GM19467 (cell line): Measurements from ENCODE around the gene STX1B.
"Not testable (repeated sequence)": the region's sequence is repeated elsewhere in the genome, so short reads cannot be mapped to it uniquely, and the experiment has no call there.

Source experiments
- ATAC-seq: cut with Tn5 transposase; IDR thresholded peaks from one replicate; pipeline ENCODE4 v1.9.1; 2021; ENCODE audit warnings: mild to moderate bottlenecking, moderate library complexity; ENCODE audit not compliant: unreplicated experiment

Gene STX1B

DNA sequence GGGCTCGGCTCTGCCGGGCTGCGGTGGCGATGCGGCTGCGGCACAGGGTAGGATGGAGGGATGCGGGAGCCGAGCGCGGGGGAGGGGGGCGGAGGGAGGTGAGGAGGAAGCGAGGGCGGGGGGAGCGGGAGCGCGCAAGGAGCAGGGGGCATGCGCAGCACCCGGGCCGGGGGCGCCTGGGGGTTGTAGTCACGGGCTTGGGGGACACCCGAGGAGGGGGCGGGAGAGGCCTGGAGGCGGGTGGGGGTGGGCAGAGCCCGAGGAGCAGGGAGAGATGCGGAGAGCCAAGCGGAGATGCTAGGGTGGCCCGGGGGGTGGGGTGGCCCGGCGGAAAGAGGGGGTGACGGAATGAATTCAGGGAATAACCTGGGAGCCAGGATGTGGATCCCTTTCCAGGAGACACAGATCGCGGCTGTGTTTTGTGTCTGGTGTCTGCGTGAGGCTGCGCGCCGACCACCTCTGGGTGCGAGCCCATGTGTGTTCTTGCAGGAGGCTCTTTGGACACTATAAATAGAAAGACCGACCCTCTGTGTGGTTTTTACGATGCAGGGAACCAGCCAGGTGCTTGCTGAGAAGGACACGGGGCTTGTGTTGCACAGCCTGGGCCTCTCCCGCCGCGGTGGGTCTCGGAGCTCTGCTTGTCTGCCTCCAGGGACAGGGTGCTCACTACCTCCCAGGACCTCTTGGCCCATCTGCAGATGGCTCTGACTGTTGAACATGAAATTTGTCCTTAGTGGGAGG, at the start of gene STX1B:
Gene STX1B (minus strand): TSS at position 54 of the 741 bp plus-strand sequence. CDS start 242 bp downstream, outside the sequence.
- ATAC-seq = no peak

DNA sequence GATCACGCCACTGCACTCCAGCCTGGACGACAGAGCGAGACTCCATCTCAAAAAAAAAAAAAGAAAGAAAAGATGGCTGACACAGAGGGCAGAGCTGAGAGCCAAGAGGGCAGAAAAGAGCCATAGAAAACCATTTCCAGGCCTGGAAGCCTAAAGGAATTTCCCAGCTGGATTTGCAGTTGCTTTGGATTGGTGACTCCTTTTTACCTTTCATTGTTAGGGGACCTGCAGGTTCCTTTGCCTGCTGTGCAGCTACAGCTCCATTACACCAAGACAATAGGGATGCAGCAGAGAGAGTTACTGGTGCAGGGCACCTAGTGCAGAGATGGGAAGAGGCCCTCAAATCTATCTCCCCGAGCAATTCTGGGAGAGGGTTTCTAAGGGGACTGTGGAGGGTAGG, 45.2 kb upstream of the STX1B start:
- no peak for ATAC-seq

DNA sequence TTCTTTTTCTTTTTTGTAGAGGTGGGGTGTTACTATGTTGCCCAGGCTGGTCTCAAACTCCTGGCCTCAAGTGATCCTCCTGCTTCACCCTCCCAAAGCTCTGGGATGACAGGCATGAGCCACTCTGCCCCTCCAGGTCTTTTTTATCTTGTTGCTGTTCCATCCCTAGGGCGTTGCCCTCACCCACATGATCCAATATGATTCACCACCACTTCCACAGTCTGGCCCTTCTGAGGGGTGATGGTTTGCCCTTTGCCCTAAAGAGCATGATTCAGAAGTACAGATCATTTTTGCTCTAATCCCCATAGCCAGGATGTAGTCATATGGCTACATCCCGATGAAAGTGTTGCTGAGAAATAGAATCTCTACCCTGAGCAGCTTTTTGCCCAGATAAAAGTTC, 41.7 kb upstream of the STX1B start:
- ATAC-seq = no peak

DNA sequence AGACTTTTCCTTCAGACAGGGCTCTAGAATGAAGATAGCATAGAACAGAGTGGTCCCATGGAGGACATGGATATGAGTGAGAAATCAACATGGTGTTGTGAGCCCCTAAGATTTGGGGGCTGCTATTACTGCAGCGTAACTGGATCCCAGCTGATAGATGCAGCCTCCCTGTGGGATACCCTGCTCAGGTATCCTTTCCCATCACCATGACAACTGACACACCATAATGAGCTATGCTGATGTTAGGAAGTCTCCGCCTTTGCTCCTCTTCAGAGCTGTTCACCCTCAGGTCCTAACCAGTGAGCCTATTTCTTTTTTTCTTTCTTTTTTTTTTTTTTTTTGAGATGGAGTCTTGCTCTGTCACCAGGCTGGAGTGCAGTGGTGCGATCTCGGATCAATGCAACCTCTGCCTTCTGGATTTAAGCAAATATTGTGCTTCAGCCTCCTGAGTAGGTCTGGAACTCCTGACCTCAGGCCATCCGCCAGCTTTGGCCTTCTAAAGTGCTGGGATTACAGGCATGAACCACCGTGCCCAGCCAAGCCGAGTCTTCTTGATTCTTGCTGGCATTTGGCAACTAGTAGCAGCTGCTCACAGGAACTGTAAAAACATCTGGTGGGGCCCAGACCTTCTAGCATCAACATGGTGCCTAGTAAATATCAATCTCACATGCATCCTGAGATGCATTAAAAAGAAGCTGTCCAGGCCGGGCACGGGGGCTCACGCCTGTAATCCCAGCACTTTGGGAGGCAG, 40.0 kb upstream of the STX1B start:
- ATAC-seq = no peak

DNA sequence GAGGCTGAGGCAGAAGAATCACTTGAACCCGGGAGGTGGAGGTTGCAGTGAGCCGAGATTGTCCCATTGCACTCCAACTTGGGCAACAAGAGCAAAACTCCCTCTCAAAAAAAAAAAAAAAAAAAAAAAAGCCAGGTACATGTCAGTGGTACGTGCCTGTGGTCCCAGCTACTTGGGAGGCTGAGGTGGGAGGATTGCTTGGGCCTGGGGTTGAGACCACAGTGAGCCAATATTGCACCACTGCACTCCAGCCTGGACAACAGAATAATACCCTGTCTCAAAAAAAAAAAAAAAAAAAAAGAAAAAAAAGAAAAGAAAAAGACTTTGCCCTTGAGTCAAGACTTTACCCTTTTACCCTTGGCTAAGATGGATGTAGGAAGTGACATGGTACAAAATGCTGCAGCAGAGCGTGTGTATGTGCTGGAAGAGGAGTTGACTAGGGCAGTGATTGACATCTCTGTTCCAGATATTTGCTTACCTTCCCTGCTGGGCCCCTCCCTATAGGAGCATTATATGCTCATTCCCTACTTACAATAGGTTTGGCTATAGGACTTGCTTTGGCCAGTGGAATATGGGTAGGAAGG, 33.6 kb upstream of the STX1B start:
- no peak for ATAC-seq

DNA sequence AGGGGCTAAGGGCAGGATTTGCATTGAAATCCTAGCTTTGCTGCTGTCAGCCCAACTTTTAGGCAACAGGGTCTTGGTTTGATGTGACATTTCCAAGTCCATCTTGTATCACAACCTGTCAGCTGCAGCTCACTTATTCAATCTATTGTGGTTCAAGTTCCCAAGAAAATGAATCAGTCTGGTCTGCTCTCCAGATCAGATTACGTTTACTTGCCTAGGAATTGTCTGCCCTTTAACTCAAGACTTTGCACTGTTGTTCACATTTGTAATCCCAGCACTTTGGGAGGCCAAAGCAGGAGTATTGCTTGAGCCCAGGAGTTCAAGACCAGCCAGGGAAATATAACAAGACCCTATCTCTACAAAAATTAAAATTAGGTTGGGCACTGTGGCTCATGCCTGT, 32.9 kb upstream of the STX1B start:
- ATAC-seq = no peak

DNA sequence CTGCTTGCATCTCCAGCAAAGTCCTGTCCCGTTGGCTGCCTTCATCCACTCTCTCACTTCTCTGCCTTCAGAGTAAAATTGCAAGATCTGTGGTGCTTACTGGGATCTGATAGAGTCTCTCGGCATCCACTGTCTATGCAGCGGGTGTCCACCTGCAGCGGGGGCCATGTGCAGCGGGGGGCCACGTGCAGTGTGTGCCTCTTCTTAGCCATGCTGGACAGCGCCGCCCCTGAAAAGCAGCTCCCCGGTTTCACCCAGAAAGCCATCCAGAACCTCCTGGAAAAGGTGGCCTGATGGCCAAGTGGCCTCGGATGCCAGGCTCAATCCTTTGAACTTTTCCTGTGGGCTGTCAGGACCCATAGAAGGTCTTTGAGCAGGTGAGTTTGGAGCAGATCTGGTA, 32.4 kb upstream of the STX1B start:
- no peak for ATAC-seq

DNA sequence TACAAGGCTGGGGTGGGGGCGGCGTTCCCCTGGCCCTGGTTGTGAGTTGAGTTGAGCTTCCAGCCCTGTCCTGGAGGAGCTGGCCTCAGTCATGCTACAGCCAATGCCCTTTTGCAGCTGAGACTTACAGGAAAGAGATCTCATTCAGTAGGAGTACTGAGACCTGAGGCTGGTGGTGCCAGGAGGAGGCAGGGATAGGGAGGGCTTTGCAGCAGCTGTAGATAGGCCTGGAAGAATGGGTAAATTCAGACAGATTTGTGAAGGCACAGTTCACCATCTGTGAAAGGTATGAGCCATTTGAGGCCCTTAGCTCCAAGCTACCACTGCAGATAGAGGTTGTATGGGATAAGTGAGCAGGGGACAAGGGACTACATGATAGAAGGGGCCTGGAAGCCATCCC, 28.6 kb upstream of the STX1B start:
- ATAC-seq = no peak

DNA sequence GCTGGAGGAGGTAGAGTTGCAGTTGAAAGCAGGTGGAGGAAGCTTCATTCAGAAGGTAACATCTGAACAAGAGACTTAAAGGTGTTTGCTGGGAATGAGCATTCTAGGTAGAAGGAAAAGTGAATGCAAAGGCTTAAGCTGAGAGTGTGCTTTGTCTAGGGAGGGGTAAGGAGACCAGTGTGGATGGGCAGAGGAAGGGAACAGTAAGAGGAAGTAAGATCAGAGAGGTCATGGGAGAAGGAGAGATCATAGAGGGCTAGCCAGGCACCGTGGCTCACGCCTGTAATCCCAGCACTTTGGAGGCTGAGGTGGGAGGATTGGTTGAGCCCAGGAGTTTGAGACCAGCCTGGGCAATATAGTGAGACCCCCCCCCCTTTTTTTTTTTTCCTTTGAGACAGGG, 26.3 kb upstream of the STX1B start:
- no peak for ATAC-seq

DNA sequence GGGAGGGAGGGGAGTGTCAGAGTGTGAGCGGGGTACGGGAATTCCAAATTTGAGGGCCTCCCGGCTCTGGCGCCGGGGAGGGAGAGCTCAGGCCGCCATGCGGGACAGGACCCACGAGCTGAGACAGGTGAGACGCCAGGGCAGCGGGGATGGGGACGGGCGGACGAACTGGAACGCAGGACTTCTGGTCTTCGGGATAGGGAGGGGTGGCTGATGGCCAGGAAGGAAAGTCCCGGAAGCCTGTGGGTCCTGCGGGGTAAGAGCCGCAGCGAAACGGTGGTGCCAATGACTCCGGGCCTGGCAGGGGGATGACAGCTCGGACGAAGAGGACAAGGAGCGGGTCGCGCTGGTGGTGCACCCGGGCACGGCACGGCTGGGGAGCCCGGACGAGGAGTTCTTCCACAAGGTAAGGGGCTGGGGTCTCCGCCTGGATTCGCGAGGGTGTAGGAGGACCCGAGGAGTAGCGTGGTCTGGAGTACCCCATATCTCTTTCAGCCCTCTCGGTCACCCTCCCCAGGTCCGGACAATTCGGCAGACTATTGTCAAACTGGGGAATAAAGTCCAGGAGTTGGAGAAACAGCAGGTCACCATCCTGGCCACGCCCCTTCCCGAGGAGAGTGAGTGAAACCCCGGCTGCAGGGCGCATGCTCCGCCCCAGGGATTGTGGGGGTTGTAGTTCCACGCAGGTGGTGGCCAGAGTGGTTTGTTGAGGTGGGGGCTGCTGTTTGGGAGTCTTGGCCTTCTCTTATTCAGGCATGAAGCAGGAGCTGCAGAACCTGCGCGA, 23.5 kb upstream of the STX1B start:
- ATAC-seq = peak; percentile 45

DNA sequence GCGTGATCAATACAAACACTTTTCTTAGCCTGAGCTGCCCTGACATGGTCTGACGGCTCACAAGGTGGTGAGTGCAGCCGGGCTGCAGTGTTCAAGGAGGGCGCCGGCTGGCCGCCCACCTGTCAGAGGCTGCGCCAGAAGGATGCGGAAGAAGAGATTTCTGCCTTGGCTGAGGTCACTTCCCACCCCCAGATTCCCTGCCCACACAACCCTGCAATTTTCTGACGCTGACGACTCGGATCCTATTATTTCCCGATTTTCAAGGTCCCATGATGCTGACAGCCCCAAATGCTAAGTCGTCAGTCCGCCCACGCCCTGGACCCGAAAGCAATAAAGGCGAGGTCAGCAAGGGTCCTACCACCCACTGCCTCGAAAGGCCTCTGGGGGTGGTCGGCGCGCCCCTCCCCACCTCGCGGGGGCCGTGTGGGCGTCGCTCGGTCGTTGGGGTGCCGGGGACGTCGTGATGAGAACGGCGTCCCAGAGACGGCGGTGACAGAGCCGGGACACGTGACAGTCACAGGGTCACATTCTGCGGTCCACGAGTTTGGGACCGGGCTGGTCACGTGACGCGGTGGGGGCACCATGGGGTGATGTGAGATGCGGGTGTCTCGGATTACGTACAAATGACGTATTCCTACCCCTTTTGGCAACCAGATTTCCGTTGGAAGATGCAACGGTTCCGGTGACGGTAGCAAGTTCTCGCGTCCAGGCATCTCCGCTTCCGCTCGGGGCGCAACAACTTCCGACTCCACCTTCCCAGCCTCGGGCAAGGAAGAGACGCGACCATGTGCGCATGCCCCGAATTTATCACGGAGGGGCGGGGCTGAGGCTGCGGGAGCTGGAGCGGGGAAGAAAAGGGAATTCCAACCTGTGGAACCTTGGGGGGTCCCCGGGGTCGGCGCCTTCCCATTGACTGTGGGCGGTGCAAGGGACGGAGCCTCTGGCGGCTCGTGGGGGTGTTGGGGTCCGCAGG, 22.6 kb upstream of the STX1B start, which contains the start of gene STX4:
Gene STX4 (plus strand): TSS at position 823 of the 973 bp plus-strand sequence. CDS start 248 bp downstream, outside the sequence.
- ATAC-seq = peak; percentile 75

DNA sequence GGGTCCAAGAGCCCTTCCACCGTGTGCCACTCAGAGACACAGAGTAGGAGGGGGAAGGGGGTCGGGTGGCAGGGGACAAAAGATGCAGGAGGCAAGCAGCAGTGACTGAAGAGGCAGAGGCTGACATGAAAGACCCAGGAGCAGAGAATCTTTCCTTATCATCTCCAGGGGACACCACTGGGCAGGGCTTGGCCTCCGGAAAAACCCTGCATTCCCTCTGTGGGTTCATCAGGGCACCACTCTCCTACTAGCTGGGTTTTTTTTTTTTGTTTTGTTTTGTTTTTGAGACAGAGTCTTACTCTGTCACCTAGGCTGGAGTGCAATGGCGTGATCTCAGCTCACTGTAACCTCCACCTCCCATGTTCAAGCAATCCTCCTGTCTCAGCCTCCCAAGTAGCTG, 20.8 kb upstream of the STX1B start:
- no peak for ATAC-seq

DNA sequence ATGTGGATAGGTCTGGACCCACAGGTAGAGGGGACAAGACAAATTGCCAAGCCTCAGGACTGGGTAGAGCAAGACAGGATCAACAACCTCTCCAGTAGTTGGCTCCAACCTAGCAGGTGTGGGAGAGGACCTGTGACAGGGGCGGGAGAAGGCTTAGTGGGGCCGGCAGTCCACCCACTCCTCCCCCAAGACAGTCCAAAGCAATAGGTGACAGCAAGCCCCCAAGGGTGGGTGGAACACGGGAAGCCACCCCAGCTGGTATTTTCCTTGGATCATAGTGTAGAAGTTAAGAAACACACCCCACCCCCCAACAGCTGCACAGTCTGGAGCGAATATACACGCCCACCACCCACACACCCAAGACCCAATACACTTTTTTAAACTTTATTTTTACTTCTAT, 18.8 kb upstream of the STX1B start:
- no peak for ATAC-seq

DNA sequence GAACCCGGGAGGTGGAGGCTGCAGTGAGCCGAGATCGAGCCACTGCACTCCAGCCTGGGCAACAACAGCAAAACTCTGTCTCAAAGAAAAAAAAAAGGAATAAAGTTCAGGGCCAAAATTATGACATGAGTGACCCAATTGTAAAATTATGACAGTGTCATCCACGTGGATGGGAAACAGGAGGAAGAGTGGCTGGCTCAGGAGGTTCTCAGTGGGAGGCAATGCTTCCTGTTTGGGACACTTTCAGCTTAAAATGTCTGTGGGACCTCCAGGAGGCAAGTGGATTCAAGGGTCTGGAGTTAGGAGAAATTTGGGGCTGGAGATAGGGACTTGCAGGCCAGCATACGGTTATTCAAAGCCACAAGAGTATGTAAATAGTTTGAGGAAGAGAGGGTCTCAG, 14.9 kb upstream of the STX1B start:
- no peak for ATAC-seq

DNA sequence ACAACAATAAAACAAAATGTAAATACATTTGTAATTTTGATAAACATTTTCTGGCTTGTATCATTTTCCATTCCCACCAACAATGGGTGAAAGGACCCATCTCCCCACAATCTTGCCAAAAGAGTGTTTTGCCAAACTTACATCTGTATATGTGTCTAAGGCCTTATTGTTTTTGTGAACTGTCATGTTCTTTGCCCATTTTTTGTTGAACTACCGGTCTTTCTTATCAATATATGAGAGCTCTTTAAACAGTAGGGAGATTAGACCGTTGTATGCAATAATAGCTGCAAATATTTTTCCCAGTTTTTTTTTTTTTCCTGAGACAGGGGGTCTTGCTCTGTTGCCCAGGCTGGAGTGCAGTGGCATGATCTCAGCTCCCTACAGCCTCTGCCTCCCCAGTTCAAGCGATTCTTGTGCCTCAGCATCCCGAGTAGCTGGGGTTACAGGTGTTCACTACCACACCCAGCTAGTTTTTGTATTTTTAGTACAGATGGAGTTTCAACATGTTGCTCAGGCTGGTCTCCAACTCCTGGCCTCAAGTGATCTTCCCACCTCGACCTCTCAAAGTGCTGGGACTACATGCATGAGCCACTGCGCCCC, 13.3 kb upstream of the STX1B start:
- ATAC-seq = no peak

DNA sequence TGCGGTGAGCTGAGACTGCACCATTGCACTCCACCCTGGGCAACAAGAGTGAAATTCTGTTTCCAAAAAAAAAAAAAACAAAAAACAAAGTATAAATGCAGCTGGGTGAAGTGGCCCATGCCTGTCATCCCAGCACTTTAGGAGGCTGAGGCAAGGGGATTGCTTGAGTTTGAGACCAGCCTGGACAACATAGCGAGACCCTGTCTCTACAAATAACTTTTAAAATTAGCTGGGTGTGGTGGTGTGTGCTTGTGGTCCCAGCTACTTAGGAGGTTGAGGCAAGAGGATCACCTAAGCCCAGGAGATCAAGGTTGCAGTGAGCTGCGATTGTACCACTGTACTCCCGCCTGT, 12.8 kb upstream of the STX1B start:
- ATAC-seq = no peak

DNA sequence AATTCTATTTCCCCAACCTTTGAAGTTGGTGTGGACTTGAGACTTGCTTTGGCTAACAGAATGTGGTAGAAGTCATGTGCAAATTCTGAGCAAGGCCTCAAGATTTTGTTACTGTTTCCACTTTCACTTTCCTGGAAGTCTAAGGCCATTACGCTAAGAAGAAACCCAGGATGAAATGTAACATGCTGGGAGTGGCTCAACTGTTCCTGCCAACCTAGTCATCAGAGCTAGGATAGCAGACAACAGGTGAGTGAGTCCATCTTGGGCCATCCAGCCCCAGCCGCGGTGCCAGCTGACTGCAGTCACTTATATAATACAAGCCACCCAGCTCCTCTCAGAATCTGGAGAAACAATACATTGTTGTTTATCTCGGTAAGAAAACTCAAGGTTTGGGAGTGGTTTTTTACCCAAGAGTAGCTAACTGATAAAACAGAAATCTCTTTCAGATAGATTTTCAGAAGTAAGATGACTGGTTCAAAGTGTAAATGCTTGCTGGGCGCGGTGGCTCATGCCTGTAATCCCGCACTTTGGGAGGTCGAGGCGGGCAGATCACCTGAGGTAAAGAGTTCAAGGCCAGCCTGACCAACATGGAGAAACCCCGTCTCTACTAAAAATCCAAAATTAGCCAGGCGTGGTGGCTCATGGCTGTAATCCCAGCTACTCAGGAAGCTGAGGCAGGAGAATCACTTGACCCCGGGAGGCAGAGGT, 12.3 kb upstream of the STX1B start:
- ATAC-seq = no peak

DNA sequence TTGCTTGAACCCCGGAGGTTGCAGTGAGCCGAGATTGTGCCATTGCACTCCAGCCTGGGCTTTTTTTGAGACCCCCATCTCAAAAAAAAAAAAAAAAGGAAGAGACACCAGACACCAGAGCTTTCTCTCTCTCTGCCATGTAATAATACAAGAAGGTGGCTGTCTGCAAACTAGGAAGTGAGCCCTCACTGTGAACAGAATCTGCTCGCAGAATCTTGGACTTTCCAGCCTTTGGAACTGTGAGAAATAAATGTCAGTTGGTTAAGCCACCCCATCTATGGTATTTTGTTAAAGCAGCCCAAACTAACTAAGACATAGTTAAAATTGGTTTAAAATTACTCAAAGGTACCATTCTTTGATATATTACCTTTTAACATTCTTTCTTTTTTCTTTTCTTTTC, 10.1 kb upstream of the STX1B start:
- ATAC-seq = no peak

DNA sequence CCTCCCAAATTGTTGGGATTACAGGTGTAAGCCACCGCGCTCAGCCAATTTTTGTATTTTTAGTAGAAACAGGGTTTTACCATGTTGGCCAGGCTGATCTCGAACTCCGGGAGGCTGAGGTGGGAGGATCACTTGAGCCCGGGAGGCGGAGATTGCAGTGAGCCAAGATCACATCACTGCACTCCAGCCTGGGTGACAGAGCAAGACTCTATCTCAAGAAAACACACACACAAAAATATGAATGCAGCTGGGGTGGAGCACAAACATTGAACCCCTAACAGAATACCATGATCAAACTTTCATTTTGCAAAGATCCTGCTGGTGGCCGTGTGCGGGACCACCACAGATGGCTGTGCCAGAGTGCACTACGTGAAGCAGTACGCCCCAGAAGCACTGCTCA, 7.3 kb upstream of the STX1B start:
- not testable (repeated sequence) for ATAC-seq
